Activated CD4-positive, alpha-beta T cell treated with anti-CD3 and anti-CD28 coated beads, Interleukin-2, Interleukin-4, amounts not matched to agents 100 ng/mL and 50 ng/mL, durations not matched to agents 16 hours and 8 hours (primary cell): Measurements from ENCODE around the gene GNG7.
"Not testable (repeated sequence)": the region's sequence is repeated elsewhere in the genome, so short reads cannot be mapped to it uniquely, and the experiment has no call there.

Experiments used
- DNase-seq: peaks from one replicate; pipeline ENCODE4 v3.0.0-alpha.2; 2020; ENCODE audit warnings: low spot score

GNG7 gene

DNA sequence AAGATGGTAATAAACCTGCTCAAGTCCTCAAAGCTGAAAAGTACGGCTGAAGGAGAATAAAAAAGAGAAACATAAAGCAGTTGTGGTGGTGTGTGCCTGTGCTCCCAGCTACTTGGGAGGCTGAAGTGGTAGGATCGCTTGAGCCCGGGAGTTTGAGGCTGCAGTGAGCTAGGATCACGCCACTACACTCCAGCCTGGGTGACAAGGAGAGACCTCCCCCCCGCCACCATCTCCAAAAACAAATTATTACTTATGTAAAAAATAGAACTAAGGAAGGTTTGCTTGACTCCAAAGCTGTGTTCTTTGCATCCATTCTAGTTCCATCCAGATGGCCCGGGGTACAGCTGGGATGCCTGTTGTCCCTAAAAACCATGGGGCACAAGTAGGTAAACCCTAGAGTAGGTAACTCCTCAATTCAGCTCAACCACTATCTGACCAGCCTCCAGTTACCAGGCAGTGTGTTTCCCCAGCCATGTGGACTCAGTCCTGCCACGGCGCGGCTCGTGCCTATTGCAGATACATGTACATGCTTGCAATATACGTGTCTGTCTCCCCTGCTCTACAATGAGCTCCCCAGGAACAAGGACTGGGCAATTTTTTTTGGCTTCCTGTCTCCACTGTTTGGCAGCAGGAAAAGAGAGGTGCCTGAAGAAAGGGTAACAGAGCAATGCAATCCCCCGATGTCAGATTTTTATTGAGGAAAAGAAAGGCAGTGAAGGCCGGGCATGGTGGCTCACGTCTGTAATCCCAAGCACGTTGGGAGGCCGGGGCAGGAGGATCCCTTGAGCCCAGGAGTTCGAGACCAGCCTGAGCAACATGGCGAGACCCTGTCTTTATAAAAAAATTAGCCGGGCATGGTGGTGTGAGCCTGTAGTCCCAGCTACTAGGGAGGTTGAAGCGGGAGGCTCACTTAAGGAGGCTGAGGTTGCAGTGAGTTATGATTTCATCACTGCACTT is 101.3 kb downstream of the GNG7 start:
- no peak for DNase-seq

DNA sequence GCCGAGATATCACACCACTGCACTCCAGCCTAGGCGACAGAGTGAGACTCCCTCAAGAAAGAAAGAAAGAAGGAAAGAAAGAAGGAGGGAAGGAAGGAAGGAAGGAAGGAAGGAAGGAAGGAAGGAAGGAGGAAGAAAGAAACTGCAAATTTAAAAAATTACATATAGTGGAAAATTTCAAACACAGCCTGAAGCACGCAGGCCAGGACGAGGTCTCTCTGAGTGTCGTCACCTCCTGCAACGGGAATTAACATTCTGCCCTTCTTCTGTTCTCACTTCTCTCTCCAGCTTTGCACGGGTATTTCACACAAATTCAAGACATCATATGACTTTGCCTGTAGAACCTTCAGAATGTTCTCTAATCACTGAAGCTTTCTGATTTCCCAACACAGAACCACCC is 108.2 kb downstream of the GNG7 start:
- no peak for DNase-seq

DNA sequence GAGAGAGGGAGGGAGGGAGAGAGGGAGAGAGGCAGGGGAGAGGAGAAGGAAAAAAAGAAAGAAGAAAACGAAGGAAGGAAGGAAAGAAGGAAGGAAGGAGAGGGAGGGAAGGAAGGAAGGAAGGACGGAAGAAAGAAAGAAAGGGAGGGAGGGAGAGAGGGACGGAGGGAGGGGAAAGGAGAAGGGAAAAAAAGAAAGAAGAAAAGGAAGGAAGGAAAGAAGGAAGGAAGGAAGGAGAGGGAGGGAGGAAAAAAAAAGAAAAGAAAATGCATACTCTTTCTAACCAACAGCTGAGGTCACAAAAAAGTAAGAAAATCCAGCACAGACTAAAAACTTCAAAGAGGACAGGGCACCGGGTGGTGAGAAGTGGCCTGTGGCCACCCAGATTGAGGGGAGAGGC is 109.7 kb downstream of the GNG7 start:
- no peak for DNase-seq

DNA sequence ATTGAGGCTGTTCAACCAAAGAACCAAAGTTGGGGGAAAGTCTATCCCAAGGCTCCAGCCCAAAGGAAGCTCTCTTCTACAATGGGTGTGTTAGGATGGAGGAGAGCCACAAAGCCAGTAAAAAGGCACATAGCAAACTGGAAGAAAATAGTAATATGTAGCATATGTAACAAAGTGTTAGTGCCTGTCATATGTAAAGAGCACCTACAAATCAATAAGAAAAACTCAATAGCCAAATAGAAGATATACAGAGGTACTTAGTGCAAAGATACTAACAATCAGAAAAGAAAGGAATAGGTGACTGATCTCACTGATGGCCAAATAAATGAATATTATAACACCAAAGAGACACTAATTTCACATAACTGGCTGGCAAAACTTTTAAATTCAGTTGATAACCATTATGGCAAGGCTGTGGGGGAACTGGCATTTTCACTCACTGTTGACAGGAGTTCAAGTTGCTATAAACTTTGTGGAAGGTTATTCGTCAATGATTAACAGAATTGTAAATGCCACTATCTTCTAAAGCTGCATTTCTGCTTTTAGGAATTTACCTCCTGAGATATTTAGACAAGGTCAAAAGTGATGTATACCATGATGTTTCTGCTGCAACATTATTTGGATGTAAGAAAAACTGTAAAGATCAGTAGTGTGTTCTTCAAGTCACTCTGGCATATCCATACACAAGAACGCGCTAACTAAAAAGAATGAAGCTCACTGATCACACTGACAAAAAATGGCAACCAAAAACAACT is 110.8 kb downstream of the GNG7 start:
- DNase-seq: no peak

DNA sequence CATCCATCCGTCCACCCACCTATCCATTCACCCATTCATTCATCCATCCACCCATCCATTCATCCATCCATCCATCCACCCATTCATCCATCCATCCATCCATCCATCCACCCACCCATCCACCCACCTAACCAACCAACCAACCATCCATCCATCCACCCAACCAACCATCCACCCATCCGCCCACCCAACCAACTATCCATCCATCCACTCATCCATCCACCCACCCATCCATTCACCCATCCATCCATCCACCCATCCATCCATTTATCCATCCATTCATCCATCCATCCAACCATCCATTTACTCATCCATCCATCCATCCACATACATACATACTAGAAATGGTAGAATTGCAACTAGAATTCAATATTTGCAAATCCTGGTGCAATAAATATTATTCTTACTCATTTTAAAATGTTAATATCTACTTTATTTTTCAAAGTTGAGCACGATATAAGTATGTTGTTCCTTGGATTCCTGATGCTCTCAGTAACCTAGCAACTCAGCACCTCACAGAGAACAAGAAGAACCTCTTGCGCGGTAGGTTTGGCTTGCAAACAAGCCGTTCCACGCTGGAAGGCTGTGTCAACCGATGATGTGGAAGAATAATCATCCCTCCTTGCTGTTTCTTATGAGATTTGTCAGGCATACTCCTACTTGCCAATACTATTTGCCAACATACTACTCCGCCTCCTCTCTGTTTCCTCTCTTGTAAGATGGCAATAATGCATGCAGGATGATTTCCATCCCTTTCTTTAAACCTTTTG is 111.7 kb downstream of the GNG7 start:
- no peak for DNase-seq

DNA sequence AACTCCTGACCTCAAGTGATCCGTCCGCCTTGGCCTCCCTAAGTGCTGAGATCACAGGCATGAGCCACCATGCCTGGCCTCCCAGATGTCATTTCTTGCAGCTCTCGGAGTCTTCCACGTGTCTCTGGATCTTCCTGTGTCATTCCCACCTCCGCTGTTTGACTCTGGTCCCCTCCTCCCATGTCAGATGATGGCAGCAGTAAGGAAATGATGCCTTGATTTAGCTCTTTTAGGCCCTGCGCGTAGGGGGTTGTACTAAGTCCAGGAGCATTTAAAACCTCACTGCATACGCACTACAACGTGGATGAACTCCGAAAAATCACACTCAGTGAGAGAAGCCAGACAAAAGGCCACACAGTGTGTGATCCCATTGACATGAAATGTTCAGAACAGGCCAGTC is 113.1 kb downstream of the GNG7 start:
- no peak for DNase-seq

DNA sequence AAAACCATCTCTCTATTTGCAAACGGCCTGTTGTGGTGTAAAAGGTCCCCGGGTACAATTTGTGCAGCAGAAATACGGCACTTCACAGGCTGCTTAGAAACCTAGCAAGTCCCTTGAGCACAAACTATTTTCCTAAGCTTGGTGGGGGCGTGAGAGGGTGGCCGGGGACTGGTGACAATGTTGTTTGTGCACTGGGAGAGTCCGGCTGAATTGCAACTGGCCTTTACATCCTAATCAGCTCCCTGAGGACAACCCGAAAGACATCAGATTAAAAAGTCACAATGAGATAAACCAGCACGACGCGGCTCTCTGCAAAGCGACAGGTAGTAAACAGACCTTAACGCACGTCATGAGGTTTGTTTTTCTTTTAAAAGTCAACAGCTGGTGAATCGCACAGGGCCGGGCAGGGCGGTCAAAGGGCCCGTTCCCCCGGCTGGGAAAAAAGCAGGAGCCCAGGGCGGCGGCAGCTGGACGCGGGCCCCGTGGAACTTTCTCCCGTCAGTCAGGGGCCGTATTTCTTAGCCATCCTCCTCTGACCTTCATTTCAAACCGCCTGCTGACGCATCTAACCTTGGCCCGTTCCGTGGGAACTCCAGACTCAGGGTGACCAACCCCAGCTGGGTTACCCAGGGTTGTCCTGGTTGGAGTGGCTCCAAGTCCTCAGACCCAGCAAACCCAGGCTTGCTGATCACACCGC is 114.3 kb downstream of the GNG7 start:
- DNase-seq: no peak

DNA sequence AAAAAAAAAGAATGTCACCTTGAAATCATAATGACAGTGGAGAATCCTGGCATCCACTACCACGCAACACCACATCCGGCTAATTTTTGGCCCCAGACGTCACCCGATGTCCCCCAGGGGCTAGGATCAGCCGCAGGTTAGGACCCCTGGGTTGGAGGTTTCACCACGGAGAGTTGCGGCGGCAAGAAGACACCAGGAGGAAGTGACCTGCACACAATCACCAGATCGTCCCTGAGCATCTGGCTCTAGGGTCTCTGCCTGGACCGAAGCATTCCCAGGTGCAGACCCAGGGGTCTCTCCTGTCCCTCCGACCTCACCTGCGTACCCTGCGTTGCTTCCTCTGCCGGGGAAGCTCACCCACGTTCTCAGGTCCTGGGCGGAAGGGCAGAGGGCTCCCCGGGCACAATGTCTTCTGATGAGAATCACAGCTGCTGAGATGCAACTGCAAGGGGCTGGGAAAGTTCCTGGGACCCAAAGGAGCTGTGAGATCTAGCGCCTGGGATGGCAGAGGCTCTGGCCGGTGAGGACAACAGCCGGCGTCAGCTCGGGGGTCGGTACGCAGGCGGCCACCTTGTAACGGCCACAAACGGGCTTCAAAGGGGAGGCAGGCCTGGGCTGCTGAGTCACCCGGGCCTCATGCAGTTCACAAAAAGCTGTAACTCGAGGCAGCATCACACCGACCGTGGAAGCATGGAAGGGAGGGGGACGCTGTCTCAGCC is 115.3 kb downstream of the GNG7 start:
- DNase-seq: no peak

DNA sequence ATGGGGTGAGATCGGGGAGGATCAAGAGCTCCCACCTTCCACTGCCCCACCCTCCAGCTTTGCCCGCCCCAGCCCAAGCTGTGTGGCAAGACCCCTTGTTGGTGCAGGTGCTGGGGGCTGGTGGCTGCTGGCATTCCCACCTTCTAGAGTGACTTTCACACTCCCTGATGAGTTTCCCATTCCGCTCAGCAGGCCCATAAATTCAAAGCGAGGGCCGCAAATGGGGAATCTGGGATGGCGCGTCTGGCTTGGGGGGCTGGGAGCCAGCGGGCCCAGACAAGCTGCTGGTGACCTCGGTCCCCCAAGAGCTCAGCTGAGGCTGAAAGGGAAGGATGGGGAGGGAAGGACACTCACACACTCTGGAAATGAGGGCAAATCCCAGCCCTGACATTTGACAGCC is 116.3 kb downstream of the GNG7 start:
- DNase-seq: no peak

DNA sequence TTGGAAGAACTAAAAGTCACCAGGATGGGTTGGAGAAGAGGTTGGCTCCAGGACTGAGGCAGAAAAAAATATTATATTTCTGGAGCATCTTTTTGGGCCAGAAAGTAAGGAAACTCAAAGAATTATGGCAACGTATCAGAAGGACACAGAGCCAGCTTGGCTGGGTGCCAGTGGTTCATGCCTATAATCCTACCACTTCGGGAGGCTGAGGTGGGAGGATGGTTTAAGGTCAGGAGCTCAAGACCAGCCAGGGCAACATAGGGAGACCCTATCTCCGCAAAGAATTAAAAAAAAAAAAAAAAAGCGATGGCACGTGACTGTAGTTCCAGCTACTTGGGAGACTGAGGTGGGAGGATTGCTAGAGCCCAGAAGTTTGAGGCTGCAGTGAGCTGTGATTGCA is 118.5 kb downstream of the GNG7 start:
- DNase-seq: no peak

DNA sequence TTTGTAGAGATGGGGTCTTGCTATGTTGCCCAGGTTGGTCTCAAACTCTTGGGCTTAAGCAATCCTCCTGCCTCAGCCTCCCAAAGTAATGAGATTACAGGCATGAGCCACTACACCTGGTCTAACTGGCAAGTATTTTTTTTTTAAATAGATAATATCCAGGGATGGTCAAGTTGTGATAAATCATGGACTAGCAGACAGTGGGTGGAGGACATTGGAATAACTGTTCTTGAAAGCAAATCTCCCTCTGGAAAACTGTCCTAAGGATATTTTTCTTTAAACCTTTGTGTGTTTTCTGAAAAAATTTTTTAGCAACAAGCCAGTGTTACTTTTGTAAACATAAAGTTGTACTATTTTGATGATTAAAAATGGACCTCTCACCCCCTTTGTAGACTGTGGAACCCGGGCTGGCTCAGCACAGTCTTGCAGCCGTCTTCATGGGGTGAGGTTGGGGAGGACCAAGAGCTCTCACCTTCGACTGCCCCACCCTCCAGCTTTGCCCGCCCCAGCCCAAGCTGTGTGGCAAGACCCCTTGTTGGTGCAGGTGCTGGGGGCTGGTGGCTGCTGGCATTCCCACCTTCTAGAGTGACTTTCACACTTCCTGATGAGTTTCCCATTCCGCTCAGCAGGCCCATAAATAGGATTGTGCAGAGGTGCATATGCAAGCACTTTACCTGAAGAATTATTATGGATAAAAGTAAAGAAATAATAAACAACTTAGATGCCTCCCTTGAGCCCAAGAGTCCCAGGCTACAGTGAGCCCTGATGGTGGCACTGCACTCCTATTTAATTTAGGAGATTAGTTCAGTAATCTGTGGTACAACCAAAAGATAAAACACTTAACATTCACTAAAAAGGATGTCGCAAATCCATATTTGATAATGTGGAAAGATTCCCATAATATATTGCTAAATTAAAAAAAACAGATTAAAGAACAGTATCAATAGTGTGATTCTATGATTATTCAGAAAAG is 119.2 kb downstream of the GNG7 start:
- DNase-seq: no peak

DNA sequence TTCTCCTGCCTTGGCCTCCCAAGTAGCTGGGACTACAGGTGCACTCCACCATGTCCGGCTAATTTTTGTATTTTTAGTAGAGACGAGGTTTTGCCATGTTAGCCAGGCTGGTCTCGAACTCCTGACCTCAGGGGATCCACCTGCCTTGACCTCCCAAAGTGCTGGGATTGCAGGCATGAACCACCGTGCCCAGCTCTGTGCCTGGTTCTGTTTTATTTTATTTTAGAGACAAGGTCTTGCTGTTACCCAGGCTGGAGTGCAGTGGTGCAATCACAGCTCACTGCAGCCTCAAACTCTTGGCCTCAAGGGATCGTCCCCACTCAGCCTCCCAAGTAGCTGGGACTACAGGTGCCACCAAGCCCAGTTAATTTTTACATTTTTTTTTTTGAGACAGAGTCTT is 122.1 kb downstream of the GNG7 start:
- DNase-seq: not testable (repeated sequence)

DNA sequence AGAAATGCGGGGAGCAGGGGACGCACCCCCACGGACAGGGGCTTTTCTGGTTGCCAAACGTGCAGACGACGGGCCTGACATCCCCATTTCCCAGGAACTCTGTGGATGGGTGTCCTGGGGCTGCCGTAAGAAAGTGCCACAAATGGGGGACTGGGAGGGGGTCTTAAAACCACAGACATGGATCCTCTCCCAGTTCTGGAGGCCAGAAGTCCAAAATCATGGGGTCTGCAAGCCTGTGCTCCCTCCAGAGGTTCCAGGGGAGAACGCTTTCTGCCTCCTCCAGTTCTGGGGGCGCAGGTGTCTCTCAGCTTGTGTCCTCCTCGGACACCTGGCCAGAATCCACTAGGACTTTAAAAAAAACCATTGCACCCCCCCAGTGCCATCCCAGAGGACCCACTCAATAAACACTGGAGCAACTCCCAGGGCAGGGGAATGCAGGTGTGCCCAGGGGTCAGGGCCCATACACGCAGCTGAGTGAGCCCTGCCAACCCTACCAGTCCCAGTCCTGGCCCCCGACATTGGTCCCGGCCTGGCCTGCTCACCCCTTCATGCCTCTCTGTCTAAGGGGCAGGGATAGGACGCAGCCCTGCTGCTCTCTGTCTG is 122.7 kb downstream of the GNG7 start:
- no peak for DNase-seq

DNA sequence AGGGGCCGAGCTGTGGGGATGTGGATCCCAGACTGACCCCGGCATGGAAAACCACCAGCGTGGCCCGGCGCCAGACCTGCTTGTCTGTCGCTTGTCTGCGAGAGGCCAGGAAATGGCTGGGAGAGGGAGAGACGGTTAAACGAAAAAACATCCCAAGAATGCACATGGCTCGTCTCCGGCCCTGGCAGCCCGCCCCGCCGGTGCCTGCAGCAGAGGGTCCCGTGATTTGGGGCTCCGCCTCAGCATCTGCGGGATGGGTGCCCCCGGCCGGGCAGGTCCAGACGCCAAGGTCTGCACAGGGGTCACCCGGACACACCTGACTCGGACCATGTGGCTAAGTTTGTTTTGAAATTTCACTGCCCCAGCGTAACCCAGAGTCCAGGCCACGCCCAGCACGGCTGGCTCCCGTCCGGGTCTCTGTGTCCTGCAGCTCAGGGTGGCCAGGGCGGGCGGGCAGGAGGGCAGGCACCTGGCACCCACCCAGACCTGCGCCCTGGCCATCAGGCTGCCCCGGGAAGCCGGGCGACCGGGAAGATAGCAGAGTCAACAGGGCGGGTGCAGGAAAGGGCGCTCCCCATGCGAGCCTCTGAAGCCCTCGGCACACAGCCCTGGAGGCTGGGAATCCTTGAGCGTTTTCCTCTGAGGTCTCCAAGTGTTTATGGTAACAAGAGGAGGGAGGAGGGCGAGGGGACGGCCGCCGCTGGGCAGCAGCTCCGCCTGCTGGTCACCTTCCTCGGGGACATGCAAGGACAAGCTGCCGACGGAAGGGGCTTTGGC is 123.4 kb downstream of the GNG7 start:
- DNase-seq: peak; percentile 28

DNA sequence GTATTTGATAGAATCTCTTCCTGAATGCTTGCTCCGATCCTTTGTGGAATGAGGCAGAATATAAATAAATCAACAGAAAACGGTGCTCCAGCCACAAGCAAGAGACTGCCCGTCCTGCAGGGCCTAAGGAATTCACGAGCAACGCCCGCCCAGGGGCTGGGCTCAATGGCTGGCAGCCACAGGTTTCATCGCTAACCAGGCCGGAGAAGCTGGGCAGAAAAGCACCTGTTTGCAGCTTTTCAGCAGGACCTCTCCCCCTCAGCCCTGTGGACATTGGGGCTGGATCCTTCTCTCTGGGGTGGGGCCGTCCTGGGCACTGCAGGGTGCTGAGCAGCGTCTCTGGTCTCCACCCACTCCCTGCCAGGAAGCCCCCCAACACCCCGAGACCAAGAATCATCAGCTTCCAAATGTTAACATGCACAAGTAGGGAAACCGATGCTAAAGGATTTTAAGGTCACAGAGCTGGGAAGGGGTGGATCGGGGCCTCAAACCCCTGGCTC is 124.1 kb downstream of the GNG7 start:
- DNase-seq: no peak

DNA sequence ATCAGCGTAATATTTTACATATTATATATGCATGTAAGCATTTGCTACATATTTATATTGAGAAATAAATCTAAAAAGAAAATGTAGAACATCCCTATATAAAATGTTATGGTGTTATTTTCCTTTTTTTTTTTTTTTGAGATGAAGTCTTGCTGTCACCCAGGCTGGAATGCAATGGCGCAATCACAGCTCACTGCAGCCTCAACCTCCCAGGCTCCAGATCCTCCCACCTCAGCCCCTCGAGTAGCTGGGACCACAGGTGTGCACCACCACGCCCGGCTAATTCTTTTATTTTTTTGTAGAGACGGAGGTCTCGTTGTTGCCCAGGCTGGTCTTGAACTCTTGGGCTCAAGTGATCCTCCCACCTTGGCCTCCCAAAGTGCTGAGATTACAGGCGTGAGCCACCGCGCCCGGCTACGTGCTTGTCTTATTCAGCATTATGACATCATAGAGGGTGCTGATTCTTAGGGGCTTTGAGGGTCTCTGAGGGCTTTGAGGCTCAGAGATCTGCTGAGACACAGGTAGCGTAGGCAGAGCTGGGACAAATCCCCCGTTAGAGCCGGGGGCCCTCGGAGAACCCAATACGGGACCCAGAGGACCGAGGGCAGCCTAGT is 124.7 kb downstream of the GNG7 start:
- DNase-seq: no peak

DNA sequence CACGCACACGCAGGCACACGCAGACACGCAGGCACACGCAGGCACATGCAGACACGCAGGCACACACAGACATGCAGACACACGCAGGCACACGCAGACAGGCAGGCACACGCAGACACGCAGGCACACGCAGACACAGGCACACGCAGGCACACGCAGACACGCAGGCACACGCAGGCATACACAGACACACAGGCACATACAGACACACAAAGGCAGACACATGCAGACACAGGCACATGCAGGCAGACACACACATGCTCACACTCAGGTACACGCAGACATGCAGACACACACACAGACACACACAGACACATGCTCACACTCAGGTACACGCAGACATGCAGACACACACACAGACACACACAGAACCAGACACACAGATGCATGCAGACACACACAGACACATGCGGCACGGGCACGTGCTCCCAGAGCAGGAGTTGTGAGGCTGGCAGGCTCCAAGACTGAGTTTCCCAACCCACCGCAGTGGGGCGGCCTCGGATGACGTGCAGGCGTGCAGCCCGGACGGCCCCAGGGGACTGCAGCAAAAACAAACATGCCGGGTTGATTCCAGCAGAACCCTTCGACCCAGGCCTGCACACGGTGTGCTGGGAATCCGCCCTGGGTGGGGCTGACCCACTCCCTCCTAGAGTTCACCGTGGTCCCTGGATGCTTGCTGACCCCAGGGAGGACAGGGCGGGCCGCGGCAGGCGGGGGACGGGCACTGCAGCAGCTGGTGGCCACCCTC is 126.6 kb downstream of the GNG7 start:
- DNase-seq: no peak
